ENCODE measurements around the gene DHRS11.

Gene DHRS11, protein sequence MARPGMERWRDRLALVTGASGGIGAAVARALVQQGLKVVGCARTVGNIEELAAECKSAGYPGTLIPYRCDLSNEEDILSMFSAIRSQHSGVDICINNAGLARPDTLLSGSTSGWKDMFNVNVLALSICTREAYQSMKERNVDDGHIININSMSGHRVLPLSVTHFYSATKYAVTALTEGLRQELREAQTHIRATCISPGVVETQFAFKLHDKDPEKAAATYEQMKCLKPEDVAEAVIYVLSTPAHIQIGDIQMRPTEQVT

DNA sequence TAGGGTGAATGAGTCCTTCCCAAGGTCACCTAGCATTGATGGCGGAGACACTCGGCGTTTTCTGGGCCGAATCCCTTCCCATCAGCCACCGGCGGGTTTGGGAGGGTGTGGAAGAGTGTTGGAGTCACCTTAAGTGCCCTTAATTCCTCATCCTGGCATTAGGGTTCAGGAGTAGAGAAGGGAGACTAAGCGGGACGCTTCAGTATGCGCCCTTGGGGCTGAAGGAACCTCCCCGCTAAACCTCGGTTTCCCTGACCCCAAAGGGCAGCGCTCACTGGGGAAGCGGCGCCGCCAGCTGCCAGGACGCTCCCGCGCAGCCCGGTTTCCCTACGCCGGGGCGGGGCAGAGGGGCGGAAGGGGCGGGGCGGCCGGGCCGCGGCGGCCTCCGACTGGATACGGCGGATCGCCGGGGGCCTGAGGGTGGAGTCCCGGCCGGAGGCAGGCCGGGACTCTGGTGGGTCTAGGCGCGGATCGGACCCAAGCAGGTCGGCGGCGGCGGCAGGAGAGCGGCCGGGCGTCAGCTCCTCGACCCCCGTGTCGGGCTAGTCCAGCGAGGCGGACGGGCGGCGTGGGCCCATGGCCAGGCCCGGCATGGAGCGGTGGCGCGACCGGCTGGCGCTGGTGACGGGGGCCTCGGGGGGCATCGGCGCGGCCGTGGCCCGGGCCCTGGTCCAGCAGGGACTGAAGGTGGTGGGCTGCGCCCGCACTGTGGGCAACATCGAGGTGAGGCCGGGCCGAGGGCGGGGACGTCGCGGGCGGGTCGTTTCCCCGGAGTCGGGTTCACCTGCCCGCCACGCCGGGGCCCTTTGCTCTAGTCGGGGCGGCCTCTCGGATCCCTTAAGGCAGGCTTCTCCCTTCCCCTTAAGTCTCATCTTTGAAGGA is at the start of gene DHRS11:
DHRS11 (plus strand) TSS at position 446 of the 882 bp plus-strand sequence; CDS start at position 577, 131 bp downstream.
- TF ChIP-seq, protein P1, sequence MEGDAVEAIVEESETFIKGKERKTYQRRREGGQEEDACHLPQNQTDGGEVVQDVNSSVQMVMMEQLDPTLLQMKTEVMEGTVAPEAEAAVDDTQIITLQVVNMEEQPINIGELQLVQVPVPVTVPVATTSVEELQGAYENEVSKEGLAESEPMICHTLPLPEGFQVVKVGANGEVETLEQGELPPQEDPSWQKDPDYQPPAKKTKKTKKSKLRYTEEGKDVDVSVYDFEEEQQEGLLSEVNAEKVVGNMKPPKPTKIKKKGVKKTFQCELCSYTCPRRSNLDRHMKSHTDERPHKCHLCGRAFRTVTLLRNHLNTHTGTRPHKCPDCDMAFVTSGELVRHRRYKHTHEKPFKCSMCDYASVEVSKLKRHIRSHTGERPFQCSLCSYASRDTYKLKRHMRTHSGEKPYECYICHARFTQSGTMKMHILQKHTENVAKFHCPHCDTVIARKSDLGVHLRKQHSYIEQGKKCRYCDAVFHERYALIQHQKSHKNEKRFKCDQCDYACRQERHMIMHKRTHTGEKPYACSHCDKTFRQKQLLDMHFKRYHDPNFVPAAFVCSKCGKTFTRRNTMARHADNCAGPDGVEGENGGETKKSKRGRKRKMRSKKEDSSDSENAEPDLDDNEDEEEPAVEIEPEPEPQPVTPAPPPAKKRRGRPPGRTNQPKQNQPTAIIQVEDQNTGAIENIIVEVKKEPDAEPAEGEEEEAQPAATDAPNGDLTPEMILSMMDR (IDR thresholded peaks at IDR 0.05; ENCODE audit: insufficient read depth, missing control alignments): peak; percentile 22
- FAIRE-seq: no peak
- DNase-seq (ENCODE audit: insufficient read length, low spot score): peak; percentile 93

DNA sequence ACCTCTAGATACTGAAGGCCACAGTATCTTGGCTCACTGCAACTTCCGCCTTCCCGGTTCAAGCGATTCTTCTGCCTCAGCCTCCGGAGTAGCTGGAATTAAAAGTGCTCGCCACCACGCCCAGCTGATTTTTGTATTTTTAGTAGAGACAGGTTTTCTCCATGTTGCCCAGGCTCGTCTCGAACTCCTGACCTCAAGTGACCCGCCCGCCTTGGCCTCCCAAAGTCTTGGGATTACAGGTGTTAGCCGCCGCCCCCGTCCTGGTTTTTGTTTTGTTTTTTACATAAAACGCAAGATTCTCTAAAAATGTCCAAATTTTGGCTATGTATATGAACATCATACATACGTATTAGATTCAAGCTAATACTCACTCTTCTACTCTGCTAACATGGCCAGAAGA is 48.9 kb upstream of the DHRS11 start:
- FAIRE-seq: no peak
- TF ChIP-seq, protein P1 (IDR thresholded peaks at IDR 0.05; ENCODE audit: insufficient read depth, missing control alignments): no peak

DNA sequence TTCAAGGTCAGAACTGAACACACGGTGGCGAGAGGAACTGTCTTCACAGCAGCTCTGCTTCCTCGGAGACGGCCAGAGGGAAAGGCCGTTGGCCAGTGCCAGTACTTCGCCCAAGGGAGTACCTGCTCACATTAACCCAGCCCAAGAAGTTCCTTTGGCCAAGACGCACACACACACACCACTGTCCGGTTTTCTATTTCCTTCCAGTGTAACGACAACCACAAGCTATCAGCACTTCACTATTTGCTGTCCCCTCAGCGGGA is 47.7 kb upstream of the DHRS11 start:
- FAIRE-seq (no peak), DNase-seq (ENCODE audit: insufficient read length, low spot score) (no peak)
- TF ChIP-seq, protein P1 (IDR thresholded peaks at IDR 0.05; ENCODE audit: insufficient read depth, missing control alignments): no peak

More for the DNA sequence above, 48.9 kb upstream of the DHRS11 start:
- no peak for DNase-seq (ENCODE audit: insufficient read length, low spot score)

DNA sequence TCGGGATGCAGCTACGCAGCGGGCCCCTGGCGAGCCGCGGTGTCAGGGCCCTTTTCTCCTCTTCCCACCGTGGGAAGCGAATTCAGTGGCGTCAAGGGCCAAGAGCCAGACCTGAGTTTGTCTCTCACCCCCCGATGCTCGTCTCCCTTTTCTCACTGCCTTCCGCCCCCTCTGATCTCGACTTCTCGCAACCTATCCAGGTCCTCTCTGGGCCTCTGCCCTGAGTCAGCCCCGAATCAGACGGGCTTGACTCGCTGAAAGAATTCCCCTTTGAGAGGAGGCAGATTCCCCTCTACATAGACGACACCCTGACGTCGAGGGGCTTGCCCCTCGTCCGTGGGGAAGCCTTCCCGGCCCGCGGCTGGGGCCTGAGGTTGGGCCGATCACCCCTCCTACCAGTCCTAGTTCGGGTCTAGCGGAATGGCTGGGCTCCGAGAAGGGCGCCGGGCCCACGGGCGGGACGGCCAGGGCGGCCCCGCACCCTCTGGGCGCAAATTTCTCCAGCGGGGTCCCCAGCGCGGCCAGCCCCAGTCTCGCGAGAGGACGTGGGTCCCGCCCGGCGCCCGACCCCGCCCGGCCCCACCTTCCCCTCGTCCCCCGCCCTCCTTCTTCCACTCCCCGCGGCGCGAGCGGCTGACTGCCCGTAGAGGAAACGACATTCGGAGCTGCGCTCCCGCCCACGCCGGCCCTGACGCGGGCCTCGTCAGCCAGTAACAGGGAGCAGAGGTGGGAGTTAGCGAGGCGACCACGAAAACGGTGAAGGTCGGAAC is 47.2 kb upstream of the DHRS11 start, which contains the start of gene GGNBP2:
GGNBP2 (plus strand) TSS at position 613 of the 770 bp plus-strand sequence. CDS start 806 bp downstream, outside the sequence.
- DNase-seq (ENCODE audit: insufficient read length, low spot score): peak; percentile 55
- FAIRE-seq: no peak
- TF ChIP-seq, protein P1 (IDR thresholded peaks at IDR 0.05; ENCODE audit: insufficient read depth, missing control alignments): no peak

DNA sequence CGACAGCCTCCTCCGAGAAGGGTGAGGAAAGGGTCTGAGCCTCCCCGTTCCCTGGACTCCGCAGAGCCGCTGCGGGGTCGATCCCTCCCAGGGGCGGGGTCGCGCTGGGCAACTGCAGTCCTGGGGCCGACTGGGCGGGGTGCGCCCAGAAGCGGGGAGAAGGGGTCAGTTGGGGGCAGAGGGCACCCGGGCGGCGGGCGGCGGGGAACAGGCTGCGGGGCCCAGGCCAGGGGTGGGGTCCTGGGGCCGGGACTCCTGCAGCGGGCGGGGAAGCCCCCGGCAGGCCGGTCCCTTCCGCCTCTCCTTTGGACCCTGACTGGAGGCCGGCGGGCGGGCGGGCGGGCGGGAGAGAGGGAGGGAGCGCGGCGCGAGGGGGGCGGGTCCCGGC is 46.6 kb upstream of the DHRS11 start:
- FAIRE-seq: no peak
- DNase-seq (ENCODE audit: insufficient read length, low spot score): no peak
- TF ChIP-seq, protein P1 (IDR thresholded peaks at IDR 0.05; ENCODE audit: insufficient read depth, missing control alignments): no peak

DNA sequence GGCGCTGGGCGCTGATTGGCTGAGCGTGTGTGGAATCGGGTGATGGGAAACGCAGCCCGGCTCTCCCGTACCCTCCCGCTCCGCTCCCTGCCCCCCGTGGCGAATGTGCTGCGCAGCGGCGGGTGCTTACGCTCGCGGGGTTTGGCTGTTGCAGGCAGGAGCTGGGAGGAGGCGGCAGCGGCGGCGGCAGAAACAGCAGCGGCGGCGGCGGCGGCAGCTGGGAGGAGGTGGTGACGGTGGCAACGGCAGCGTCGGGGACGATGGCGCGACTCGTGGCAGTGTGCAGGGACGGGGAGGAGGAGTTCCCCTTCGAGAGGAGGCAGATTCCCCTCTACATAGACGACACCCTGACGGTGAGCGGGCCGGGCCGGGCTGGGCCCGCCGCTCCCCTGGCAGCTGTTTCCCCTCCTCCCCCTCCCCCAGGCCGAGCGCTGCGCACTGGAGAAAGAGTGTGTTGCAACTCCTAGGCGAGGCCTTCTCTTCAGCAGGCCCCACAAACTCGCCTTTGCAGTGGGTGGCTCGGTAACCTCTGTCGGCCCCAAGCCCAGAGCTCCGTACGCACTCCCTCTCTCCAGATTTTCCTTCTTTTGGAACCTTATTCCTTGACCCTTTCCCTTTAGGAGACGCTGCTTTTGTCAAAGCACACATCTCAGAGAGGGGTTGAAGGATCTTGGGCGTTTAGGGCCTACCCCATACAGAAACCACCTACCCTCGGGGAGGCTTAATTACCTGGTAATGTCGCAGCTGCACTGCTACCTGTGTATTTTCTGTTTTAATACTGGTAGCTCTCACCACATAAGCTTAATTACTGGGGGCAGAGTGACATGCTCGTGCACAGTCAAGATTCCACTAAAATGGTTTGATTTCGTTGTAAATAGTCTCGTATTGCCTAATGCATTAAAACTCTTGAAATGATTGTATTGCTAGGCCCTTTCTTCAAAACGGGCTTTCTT is 45.9 kb upstream of the DHRS11 start:
- DNase-seq (ENCODE audit: insufficient read length, low spot score) (peak; percentile 56), FAIRE-seq (no peak)
- TF ChIP-seq, protein P1 (IDR thresholded peaks at IDR 0.05; ENCODE audit: insufficient read depth, missing control alignments): no peak
